OCI-M2 (cell line): ENCODE measurements around the gene ARHGEF3.
"Not testable (repeated sequence)": the region's sequence is repeated elsewhere in the genome, so short reads cannot be mapped to it uniquely, and the experiment has no call there.

Experiments
- DNase-seq: peaks from one replicate; lab custom pipeline; 2025; ENCODE audit not compliant: unreplicated experiment; lab: John Stamatoyannopoulos, UW

The ARHGEF3 gene

DNA sequence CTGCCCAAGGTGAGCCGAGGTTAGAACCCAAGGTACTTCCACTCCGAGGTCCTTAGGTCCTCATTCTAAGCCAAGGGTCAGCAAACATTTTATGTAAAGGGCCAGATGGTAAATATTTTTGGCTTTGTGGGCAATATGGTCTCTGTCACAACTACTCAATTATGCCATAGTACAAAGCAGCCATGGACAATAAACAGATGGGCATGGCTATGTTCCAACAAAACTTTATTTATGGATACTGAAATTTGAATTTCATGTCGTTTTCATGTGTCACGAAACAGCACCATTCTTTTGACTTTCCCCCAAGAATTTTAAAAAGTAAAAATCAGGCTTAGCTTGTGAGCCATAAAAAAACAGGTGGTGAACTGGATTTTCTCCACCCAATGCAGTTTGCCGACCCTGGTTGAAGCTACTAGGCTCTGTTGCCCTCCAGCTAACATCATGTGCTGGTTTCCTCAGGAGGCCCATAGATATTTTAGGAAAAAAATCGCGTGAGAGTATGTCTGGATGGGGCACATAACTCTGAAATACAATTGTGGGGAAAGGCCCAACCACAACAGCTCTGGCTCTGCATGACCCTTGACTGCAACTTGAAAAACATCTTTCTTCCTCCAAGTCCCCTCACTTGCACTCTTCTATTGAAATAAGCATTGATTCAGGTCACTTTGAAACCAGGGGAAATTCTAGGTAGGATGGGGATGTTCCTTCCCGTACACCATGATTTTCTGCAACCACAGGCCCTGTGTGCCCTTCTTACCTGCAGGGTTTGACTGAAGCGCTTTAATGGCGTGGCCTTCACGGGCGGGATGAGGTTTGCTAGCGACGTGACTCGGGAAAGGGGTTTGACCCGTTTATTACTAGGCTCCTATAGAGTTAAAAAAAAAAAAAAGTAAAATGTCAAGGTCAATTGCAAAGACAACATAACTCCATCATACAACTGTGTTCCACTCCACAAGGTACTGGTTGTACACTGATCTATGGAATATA, 28.5 kb downstream of the ARHGEF3 start:
- no peak for DNase-seq

DNA sequence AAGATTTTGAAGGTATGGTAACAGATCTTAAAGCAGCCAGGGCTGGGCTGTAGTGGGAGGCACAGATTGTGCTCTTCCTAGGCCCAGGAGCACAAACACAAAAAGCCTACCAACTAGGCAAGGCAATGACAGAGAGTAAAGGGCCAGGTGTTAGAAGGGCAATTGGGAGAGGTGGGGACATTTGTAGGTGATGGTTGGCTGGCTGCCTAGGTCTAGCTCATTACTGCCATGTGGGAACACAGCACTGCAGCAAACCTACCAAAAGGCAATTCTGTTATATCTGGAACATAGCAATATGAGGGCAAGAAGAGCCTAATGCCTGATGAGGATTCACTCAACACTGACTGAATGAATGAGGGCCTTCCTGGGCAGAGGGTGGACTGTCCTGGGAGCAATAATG, 30.4 kb downstream of the ARHGEF3 start:
- DNase-seq: no peak

DNA sequence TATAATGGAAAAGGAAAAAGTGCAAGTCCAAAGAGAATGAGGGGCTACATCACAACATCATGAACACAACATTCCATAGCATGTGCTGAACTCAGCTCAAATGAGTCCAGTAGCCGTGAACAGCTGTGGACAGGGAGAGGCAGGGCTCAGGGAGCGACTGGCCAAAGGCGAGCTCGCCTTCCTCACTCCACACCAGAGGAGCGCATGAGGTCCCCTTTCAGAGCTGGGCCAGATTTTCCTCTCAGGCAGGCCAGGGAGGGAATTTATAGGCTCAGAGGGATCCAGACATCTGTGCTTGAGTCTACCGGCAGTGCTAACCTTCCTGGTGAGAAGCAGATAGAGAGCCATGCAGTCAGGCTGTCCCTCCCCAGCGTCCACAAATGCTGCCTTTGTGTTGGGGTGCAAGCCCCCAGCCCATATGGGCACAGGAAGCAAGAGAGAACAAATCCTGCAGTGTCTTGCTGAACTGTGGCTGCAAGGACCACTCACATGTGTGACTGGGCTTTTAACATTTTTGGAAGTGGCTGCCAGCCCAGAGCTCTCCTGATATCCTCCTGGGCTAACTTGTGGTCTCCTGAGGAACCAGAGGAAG, 32.5 kb downstream of the ARHGEF3 start:
- DNase-seq: no peak

DNA sequence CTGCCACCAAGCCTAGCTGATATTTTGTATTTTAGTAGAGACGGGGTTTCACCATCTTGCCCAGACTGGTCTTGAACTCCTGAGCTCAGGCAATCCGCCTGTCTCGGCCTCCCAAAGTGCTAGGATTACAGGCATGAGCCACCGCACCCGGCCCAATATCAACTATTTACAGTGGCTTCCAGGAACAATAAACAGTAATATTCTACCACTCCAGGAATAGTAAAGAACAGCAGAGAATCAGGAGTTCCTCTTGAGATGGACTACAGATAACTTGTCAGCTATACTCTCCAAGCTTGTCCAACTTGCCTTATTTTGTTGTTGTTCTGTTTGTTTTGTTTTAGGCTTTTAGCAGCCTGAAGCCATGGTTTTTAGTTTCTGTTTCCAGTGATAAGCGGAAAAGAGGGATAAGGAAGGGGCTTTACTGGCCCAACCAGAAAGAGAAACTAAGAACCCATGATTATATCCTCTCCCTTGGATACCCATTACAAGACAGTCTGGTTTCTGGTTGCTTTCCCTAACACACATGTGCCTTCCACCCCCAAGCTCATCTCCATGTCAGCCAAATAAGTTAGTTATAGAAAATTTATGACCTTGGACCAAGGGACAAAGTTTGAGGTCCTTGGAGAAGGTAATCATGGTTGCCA, 36.7 kb downstream of the ARHGEF3 start:
- DNase-seq: no peak

DNA sequence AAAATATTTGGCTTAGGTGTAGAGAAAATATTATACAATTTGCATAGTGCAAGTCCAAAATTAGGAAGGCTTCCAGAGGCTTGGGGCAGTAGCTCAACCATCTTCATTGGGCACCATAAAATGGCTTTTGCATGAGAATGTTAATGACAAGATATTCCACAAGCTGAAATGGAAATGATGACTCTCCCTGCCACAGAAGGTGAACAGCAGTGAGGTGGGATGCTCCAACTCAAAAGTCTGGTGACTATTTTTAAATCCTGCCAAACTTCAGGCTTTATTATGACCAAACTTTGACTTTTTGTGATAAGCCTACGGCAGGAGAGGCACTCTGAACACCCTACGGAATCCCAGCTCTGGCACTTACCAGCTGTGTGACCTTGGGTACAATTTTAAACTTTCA, 37.6 kb downstream of the ARHGEF3 start:
- DNase-seq: no peak

DNA sequence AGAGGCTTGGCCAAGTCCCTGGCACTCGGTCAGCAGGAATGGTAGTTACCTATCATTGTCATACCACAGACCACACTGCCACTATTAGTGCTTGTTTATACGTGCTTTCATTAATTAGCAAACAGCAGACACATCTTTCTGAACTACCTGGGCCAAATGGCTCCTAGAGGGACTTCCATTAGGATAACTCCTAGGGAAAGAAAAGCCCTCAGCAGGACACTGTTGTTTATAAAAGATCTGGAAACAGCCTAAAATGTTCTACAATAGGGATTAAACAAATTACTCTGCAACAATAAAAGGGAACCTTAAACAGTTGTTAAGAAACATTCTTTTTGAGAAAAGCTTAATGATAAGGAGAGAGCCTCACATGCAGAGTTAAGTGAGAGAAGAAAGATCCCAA, 38.5 kb downstream of the ARHGEF3 start:
- no peak for DNase-seq

DNA sequence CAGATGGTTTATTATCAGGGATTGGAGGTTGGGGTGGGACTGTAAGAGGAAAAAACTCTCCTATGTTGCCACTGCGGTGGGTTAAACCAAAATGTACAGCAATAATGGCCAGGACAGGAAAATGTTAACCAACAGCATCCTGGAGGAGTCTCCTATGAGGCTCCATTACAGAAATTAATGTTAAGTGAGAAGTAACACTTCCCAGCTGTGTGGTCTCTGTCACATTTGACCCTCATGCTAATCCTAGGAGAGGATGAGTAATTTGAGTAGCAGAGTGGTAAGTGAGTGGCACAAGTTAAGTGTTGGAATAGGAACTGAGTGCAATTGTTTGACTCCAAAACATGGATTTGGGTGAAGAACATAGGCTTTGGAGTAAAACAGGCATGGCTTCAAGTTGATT, 39.0 kb downstream of the ARHGEF3 start:
- DNase-seq: no peak

DNA sequence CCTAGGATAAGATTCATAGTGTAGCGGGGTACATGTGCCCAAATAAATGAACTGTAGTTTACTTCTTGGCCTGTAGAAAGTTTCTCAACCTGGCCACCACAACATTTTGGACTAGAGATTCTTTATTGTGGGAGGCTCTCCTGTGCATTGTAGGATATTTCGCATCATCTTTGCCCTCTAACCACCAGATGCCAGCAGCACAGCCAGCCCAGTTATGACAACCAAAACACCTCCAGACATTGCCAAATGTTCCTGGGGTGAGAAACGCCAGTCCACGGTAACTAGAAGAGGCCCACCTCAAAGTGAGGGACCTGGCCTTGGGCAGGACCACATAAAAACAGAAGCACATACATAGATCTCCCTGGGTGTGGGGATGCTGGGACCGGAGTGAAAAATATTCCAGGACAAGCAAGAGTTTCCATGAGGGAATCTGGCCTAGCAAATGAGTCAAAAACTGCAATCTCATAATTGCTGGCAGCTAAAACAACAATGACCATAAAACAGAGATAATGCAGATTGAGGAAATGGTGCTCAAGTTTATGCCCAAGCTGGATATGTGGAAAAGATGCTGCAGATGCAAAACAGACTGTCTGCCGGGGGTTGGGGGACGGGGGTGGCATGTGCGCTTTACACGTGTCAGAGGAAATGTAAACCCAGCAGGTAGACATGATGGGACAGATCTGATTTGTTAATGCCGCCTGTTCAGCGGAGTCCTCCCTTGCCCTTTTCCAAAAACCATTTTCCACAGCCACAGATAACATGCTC, 39.7 kb downstream of the ARHGEF3 start:
- DNase-seq: no peak

DNA sequence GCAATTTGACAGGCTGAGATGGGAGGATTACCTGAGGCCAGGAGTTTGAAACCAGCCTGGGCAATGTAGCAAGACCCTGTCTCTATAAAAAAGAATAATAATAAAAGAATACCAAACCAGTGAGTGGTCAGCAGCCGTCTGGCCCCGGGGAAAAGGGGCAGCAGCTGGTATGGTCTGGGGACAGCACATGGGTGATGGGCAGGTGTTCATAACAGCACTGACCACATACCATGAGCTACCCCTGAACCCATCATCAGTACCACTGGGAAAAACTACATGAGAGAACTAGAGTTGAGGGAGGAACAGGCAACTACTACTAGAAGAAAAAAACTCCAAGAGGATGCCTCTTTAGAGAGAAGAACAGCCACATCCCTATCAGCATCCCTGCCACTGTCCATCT, 40.7 kb downstream of the ARHGEF3 start:
- no peak for DNase-seq

DNA sequence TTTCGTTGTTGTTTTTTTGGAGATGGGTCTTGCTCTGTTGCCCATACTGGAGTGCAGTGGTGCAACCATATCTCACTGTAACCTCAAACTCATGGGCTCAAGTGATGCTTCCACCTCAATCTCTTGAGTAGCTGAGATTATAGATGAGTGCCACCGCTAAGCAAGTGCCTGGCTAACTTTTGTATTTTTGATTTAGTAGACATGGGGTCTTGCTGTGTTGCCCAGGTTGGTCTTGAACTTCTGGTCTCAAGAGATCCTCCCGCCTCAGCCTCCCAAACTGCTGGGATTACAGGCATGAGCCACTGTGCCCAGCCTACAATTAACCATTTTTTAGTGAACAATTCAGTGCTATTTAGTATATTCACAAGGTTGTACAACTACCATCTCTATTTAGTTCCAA, 42.2 kb downstream of the ARHGEF3 start:
- no peak for DNase-seq

DNA sequence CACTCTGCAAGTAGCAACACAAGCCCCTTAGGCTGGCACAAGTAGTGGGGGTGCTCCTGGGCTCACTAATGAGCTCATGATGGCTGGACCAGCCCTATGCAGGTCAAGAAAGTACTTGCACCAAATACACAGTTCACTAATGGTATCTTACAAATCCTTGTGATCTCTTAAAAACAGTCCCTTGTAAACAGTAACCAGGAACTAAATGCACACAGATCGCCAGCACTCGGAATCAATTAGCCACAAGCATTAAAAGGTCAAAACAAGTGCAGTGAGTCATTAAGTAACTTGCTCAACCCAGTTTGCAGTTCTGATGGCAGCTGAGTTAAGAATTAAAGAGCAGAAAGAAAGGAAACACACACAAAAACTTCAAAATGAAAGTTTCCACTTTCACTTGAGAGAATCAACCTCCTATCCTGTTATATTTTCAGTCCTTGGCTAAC, 43.2 kb downstream of the ARHGEF3 start:
- no peak for DNase-seq

DNA sequence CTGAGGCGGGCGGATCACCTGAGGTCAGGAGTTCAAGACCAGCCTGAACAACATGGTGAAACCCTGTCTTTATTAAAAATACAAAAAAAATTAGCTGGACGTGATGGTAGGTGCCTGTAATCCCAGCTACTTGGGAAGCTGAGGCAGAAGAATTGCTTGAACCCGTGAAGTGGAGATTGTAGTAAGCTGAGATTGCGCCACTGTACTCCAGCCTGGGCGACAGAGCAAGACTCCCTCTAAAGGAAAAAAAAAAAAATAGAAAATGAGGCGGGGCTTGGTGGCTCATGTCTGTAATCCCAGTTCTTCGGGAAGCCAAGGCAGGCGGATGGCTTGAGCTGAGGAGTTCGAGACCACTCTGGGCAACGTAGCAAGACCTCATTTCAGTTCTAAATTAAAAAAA, 43.7 kb downstream of the ARHGEF3 start:
- not testable (repeated sequence) for DNase-seq

DNA sequence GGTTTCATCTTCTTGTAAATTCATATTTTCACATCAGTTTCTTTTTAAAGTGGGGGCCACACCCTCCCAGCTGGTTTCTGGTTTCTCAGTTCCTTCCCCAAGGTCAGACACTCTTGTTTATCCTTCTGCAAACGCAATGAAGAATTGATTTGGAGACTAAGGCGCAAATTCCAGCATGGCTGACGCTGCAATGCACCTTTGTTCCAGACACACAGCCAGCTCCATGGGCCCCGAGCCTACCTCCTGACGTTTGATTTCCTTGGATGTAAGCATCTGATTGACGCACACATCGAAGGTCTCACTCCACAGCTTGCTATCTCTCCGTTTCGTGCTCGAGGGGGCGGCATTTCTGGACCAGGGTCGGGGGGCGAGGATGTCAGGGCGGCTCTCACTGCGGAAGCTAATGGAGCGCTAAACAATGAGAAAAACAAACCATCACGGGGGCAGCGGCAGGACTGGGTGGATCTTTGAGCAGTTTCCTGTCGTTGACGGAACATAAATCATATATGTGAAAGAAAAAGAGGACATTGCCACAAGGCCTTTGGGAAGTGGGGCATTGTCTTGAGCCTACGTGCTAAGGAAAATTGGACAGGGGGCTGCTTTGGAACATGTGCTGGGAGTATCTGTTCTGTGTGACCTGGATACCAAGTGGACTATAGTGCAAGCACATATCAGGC, 46.9 kb downstream of the ARHGEF3 start:
- DNase-seq: no peak

DNA sequence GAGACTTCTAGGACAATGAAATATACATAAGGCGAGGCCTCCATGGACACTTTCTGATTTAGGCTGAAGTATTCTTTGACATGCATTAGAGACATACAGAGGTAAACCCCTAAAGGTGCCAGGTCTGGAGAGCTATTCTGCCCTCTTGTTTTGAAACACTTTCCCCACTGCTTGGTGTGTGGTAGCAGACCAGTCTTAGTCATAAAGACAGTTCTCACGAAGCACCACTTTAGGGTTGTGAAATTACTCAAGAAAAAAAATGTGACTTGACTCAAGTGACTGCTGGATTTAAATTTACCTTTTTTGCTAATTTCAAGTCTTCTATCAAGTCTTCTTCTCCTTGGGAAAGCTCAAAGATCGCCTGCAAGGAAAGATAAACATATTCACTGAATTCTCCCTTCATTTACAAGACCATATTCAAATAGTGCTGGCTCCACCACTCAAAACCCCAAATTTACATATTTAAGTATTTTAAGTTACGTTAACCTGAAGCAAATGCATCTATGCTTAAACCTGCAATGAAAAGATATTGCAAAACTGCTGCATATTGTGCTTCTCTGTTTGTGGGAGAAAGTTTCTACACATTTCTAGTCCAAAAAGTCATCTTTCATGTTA, 48.4 kb downstream of the ARHGEF3 start:
- no peak for DNase-seq

DNA sequence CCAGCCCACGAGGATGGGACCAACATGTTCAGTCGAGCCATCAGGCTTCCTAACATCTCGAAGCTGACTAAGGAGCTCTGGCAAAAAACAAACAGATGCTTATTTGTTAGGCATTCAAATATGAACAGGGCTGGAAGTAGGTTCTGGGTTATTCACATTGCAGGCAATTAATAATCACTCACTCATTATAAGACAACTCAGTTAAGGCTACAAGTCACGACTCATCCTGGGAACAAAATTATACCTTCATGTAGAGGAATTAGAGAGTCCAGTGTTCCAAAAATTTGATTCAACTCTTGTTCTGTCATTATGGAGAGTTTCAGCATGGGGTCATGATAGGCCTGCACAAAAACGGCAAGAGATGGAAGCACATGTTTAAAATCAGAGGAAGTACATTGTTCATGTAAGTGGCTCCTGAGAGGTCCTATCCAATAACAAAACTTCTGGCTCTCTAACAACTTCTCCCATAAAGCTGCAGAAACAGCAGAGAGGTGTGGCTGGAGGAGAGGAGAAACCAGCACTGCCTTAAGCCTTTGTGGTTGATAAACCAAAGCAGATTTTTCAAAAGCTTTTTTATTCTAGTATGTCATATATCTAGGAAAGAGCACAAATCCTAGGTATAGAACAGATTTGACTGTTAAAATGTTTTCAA, 50.6 kb downstream of the ARHGEF3 start:
- no peak for DNase-seq

DNA sequence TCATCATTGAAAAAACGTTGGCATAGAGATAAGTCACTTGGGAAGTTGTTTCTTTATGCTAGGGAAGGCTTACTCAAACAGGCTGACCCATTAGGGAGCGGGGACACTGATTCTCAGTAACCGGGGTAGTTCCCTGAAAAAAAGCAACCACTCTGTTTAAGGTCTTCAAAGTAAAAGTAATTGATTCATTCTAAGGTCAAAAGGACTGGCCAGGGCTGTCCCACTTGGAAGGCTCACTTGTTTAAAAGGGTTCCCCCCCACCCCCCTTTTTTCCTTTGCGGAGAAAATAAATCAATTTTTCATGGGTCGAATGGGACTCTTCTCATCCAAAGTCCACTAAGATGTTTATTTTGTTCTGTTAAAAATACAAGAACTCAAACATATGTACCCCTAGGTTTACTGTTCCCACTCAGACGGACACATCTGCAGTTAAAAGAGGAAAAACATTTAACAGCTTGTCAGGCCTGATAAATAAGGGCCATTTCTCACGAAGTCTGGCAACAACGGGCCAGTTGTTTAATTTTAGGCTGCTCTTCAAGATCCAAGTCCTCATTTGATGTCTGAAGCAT, 53.0 kb downstream of the ARHGEF3 start:
- no peak for DNase-seq

DNA sequence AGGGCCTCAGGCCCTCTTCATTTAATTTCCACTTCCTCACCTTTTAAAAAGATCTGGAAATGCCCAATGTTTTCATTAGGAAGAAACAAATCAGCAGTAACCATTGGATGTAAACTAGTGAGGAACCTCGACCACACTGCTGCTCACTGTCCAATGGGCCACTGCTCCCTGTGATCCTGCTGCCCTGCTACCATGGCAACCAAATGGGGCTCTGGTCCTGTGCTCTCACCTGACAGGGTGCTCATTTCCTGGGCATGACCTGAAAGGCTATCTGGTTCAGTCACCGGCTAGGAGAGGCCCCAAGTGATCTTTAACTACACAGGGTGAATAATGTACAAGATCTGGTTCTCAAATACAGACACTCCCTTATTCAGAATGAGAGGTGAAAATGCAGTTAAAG, 54.6 kb downstream of the ARHGEF3 start:
- DNase-seq: no peak

DNA sequence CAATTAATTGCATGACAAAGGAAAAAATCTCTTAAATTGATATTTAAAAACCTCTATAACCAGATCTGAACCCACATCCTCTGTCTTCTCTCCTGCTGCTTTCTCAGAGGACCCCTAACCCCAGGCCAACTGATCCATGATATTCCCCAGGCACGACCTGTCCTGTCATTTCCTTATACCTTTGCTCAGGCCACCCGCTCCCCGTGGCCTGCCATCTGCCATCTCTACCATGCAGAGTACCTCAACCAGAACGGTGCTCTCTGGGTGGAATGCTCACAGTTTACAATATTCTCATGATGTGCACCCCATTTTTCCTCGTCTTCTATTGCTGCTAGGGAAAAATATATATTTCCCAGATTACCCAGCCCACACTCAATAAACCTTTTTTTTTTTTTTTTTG, 57.7 kb downstream of the ARHGEF3 start:
- no peak for DNase-seq

DNA sequence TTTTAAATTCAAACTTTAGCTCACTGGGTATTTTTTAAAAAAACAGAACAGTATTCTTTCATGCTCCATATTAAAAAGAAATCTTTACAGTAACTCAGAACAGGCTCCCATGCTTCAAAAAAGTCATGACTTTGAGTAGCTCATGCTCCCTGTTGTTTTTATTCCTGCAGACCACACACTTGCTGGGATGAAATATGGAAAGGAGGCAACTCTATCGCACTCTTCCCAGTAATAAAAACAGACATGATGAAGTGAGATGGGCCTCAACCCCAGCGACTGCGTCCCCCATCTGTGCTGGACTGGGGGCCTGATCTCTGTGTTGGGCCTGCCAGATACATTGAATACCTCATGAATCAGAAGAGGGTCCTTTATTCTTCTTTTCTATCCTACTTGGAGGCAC, 58.9 kb downstream of the ARHGEF3 start:
- no peak for DNase-seq
